ENCODE measurements around the gene SSX4B. TPM values are rescaled to one million over a fixed set of nuclear protein-coding genes. Genes with fewer than 3 reads are reported as not detected.
"Not testable (repeated sequence)": the region's sequence is repeated elsewhere in the genome, so short reads cannot be mapped to it uniquely, and the experiment has no call there.

Gene SSX4B, protein sequence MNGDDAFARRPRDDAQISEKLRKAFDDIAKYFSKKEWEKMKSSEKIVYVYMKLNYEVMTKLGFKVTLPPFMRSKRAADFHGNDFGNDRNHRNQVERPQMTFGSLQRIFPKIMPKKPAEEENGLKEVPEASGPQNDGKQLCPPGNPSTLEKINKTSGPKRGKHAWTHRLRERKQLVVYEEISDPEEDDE
- polyA plus RNA-seq (2013, experiment 1 of 2), result not detected
- not detected for polyA plus RNA-seq (2013, experiment 2 of 2)

DNA sequence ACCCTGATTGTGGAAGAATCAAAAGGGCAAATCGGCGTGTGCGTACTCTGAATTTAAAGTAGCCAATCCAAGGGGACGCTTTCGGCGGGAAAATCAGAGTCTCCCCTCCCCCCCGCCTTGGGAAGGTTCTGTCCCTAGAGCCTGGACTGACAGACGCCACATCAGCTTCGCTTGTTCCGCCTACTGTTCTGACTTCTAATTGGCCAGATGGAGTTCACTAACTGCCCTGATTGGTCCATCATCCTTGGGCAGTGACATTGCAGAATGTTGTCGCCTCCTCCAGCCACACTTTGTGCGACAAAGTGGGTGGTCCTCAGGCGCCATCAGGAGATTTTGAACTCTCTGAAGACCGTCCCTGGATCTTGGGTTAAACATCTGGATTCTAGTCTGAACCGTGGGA is at the start of gene SSX4B:
SSX4B (minus strand) TSS at position 101 of the 400 bp plus-strand sequence. CDS start 588 bp downstream, outside the sequence.
- WGBS, 2 experiments (ENCODE audit: insufficient coverage in 2 of 2), result no CpG with 5 or more reads among the region's 15 CpGs
- not testable (repeated sequence) for H3K36me3 ChIP-seq (ENCODE audit: control insufficient read depth, insufficient read depth, low read length); H3K4me1 ChIP-seq (ENCODE audit: control insufficient read depth, insufficient read depth, low read length, poor library complexity, severe bottlenecking); H3K27ac ChIP-seq (ENCODE audit: low read depth, low read length, severe bottlenecking); H3K9me3 ChIP-seq (ENCODE audit: control insufficient read depth, low read length); H3K4me3 ChIP-seq (ENCODE audit: extremely low read depth, insufficient read depth, low read length, poor library complexity, severe bottlenecking)

DNA sequence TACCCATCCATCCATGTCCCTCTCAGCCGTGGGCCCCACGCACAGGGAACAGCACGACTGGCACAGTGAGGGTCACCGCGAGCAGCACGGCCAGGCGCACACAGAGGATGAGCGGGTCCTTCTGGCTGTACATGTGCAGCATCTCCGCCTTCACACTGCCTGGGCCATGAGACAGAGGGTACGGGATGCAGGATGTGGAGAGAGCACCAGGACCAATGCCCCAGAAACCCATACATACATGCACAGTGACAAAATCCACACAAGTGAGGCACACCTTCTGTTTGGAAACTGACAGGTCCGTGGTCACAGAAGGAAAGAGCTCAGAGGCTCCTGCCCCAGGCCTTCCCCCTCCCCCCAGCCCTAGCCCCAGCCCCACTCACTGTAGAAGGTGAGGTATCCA is 48.8 kb upstream of the SSX4B start:
- H3K9me3 ChIP-seq (ENCODE audit: control insufficient read depth, low read length), result no peaks in the 10 kb centered on the region
- H3K4me3 ChIP-seq (ENCODE audit: extremely low read depth, insufficient read depth, low read length, poor library complexity, severe bottlenecking), result no peak overlapping the region
- H3K27ac ChIP-seq (ENCODE audit: low read depth, low read length, severe bottlenecking), result no peak overlapping the region
- H3K4me1 ChIP-seq (ENCODE audit: control insufficient read depth, insufficient read depth, low read length, poor library complexity, severe bottlenecking), result no peaks in the 10 kb centered on the region
- WGBS, 2 experiments (ENCODE audit: insufficient coverage in 2 of 2), result 100% methylated on average over 2 of the region's 11 CpGs; no CpG with 5 or more reads in 1 of the 2 experiments
- H3K36me3 ChIP-seq (ENCODE audit: control insufficient read depth, insufficient read depth, low read length), result no peaks in the 10 kb centered on the region

DNA sequence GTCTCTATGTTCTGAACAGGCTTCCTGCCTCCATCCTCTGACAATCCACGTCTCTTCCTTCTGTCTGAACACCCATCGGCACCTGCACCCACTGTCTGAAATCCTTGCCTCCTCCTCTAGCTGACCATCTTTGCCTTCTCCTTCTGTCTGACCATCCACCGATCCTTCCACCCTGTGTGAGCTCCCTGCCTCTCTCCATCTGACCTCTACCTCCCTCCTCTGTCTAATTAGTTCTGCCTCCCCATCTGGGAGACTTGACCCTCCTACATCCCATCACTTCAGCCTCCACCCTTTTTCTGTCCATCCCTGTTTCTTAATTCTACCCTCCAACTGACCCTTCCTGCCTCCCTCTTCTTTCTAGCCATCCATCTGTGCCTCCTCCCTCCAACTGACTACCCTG is 48.3 kb upstream of the SSX4B start:
- no peak overlapping the region for H3K27ac ChIP-seq (ENCODE audit: low read depth, low read length, severe bottlenecking)
- WGBS, 2 experiments (ENCODE audit: insufficient coverage in 2 of 2), result 86 to 100% methylated on average over 1 of the region's 3 CpGs
- no peaks in the 10 kb centered on the region for H3K4me1 ChIP-seq (ENCODE audit: control insufficient read depth, insufficient read depth, low read length, poor library complexity, severe bottlenecking)
- H3K36me3 ChIP-seq (ENCODE audit: control insufficient read depth, insufficient read depth, low read length), result no peaks in the 10 kb centered on the region
- H3K9me3 ChIP-seq (ENCODE audit: control insufficient read depth, low read length), result no peaks in the 10 kb centered on the region
- H3K4me3 ChIP-seq (ENCODE audit: extremely low read depth, insufficient read depth, low read length, poor library complexity, severe bottlenecking), result no peak overlapping the region

DNA sequence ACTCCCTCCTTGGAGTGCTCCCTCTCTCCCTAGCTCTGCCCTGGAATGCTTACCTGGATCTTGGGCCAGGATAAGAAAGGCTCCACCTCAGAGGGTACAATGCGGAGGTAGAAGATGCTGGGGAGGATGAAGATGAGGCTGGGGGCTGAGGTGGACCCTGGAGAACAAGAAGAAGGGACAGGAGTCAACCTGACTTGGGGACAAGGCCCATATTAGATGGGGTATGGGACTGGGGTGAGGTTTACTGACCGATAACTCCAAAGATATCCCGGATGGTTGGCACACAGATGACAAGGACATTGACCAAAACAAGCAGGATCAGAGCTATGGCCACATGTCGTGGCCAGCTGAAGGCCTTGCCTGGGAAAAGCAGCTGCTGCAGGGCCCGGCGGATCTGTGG is 47.7 kb upstream of the SSX4B start:
- Histone ChIP-seq H3K36me3 (ENCODE audit: control insufficient read depth, insufficient read depth, low read length) (no peaks in the 10 kb centered on the region), H3K4me1 (ENCODE audit: control insufficient read depth, insufficient read depth, low read length, poor library complexity, severe bottlenecking) (no peaks in the 10 kb centered on the region), H3K4me3 (ENCODE audit: extremely low read depth, insufficient read depth, low read length, poor library complexity, severe bottlenecking) (no peak overlapping the region), H3K27ac (ENCODE audit: low read depth, low read length, severe bottlenecking) (no peak overlapping the region), H3K9me3 (ENCODE audit: control insufficient read depth, low read length) (no peaks in the 10 kb centered on the region)
- 90 to 98% methylated on average over 2 to 4 of the region's 6 CpGs for WGBS, 2 experiments (ENCODE audit: insufficient coverage in 2 of 2)

DNA sequence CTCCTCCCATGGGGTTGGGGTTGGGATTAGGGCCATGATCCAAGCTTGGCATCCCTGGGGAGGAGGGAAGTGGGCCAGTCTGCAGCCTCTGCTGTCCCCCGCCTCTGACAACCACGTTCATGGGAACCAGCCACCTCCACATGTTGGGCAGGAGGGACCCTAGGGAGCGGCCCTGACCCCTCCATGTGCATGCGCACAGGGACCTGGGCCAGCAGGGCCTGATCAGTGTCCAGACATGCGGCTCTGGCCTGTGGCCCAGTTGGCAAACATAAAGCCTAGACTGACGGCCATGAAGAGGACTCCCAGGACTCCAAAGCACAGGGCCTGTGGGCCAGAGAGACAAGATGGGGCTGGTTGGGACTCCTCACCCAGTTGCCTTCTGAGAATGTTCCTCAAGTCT is 47.0 kb upstream of the SSX4B start:
- Histone ChIP-seq H3K4me3 (ENCODE audit: extremely low read depth, insufficient read depth, low read length, poor library complexity, severe bottlenecking) (no peak overlapping the region), H3K9me3 (ENCODE audit: control insufficient read depth, low read length) (no peaks in the 10 kb centered on the region), H3K27ac (ENCODE audit: low read depth, low read length, severe bottlenecking) (no peak overlapping the region), H3K36me3 (ENCODE audit: control insufficient read depth, insufficient read depth, low read length) (no peaks in the 10 kb centered on the region), H3K4me1 (ENCODE audit: control insufficient read depth, insufficient read depth, low read length, poor library complexity, severe bottlenecking) (no peaks in the 10 kb centered on the region)
- WGBS, 2 experiments (ENCODE audit: insufficient coverage in 2 of 2), result 83% methylated on average over 1 of the region's 6 CpGs; no CpG with 5 or more reads in 1 of the 2 experiments

DNA sequence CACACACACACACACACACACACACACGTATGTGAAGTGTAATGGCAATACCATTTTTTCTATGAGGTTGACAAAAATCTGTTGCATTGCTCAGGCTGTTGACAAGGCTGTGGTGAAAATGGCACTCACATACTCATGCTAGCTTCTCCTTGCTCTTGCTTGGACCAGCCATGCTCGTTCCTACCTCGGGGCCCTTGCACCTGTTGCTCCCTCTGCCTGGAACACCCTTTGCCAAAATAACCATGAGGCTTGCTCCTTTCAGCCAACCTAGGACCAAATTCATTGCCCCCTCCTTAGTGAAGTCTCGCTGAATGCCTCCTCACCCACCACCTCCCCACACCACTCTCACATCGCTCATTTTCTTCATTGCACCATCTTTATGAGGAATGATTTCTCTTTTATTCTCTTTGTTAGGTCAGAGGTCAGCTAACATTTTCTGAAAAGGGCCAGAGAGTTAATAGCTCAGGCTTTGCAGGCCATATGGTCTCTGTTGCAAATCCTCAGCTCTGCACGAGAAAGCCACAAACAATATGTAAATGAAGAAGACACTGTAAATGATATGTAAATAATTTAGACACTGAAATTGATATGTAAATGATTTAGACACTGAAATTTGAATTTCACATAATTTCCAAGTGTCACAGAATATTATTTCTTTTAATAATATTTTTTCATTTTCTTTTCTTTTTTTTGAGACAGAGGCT is 45.0 kb upstream of the SSX4B start:
- Histone ChIP-seq H3K4me1 (ENCODE audit: control insufficient read depth, insufficient read depth, low read length, poor library complexity, severe bottlenecking) (no peaks in the 10 kb centered on the region), H3K9me3 (ENCODE audit: control insufficient read depth, low read length) (no peaks in the 10 kb centered on the region), H3K27ac (ENCODE audit: low read depth, low read length, severe bottlenecking) (no peak overlapping the region), H3K4me3 (ENCODE audit: extremely low read depth, insufficient read depth, low read length, poor library complexity, severe bottlenecking) (no peak overlapping the region), H3K36me3 (ENCODE audit: control insufficient read depth, insufficient read depth, low read length) (no peaks in the 10 kb centered on the region)
- 93% methylated on average over 3 of the region's 6 CpGs; no CpG with 5 or more reads in 1 of the 2 experiments for WGBS, 2 experiments (ENCODE audit: insufficient coverage in 2 of 2)

DNA sequence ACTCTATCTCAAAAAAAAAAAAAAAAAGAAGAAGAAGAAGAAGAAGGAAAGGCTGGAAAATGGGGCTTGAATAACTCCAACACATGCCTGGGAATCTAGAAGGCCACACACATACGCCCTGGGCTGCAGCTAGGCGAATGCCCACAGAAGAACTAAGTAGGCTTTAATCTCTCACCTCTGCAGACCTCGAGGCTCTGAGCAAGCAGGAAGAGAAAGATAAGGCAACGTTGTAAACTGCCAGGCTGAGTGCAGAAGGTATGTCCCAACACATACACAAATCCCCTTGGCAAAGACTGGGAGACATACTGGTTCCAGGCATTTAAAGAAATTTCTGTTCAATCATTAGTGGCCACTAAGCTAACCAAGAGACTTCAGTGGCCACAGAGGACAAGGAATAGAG is 39.9 kb upstream of the SSX4B start:
- Histone ChIP-seq H3K9me3 (ENCODE audit: control insufficient read depth, low read length) (no peaks in the 10 kb centered on the region), H3K4me3 (ENCODE audit: extremely low read depth, insufficient read depth, low read length, poor library complexity, severe bottlenecking) (no peak overlapping the region), H3K36me3 (ENCODE audit: control insufficient read depth, insufficient read depth, low read length) (no peaks in the 10 kb centered on the region), H3K4me1 (ENCODE audit: control insufficient read depth, insufficient read depth, low read length, poor library complexity, severe bottlenecking) (no peaks in the 10 kb centered on the region), H3K27ac (ENCODE audit: low read depth, low read length, severe bottlenecking) (no peak overlapping the region)
- no CpG with 5 or more reads among the region's 4 CpGs for WGBS, 2 experiments (ENCODE audit: insufficient coverage in 2 of 2)

DNA sequence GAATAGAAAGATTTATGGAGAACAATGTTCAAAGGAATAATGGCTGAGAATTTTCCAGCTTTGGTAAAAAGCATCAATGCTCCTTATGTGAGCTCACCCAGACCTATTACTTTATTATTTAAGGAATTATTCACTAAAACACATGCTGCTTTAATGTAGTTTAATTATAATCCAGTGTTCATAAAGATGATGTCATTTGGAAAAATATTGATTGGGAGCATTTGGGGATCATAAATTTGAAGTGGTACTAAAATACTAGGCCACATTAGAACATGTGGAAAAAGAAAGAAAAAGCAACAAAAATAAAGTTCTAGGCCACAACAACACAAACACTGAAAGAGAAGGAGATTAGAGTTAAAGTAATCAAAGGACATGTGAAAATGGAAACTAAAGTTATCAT is 38.3 kb upstream of the SSX4B start:
- no peaks in the 10 kb centered on the region for H3K36me3 ChIP-seq (ENCODE audit: control insufficient read depth, insufficient read depth, low read length)
- H3K9me3 ChIP-seq (ENCODE audit: control insufficient read depth, low read length), result no peaks in the 10 kb centered on the region
- no peak overlapping the region for H3K4me3 ChIP-seq (ENCODE audit: extremely low read depth, insufficient read depth, low read length, poor library complexity, severe bottlenecking)
- no peak overlapping the region for H3K27ac ChIP-seq (ENCODE audit: low read depth, low read length, severe bottlenecking)
- H3K4me1 ChIP-seq (ENCODE audit: control insufficient read depth, insufficient read depth, low read length, poor library complexity, severe bottlenecking), result no peaks in the 10 kb centered on the region

DNA sequence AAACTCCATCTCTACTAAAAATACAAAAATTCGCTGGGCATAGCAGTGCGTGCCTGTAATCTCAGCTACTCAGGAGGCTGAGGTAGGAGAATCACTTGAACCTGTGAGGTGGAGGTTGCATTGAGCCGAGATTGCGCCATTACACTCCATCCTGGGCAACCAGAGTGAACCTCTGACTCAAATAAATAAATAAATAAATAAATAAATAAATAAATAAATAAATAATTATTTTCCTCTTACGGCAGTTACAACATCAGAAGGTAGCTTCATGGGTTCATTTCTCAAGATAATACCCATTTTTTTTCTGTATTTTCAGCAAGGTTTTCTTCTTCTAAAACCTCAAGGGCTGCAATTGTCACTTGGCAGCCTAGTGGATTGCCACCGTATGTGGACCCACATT is 35.4 kb upstream of the SSX4B start:
- WGBS, 2 experiments (ENCODE audit: insufficient coverage in 2 of 2), result 100% methylated on average over 2 of the region's 6 CpGs; no CpG with 5 or more reads in 1 of the 2 experiments

DNA sequence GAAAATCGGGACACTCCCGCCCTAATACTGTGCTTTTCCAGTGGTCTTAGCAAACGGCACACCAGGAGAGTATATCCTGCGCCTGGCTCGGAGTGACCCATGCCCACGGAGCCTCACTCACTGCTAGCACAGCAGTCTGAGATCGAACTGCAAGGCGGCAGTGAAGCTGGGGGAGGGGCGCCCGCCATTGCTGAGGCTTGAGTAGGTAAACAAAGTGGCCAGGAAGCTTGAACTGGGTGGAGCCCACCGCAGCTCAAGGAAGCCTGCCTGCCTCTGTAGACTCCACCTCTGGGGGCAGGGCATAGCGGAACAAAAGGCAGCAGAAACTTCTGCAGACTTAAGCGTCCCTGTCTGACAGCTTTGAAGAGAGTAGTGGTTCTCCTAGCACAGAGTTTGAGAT is 22.0 kb upstream of the SSX4B start:
- H3K4me3 ChIP-seq (ENCODE audit: extremely low read depth, insufficient read depth, low read length, poor library complexity, severe bottlenecking); H3K36me3 ChIP-seq (ENCODE audit: control insufficient read depth, insufficient read depth, low read length); H3K4me1 ChIP-seq (ENCODE audit: control insufficient read depth, insufficient read depth, low read length, poor library complexity, severe bottlenecking); H3K27ac ChIP-seq (ENCODE audit: low read depth, low read length, severe bottlenecking); H3K9me3 ChIP-seq (ENCODE audit: control insufficient read depth, low read length): not testable (repeated sequence)
- WGBS, 2 experiments (ENCODE audit: insufficient coverage in 2 of 2), result 75% methylated on average over 2 of the region's 13 CpGs; no CpG with 5 or more reads in 1 of the 2 experiments

More for the DNA sequence above, 35.4 kb upstream of the SSX4B start:
- H3K4me3 ChIP-seq (ENCODE audit: extremely low read depth, insufficient read depth, low read length, poor library complexity, severe bottlenecking); H3K4me1 ChIP-seq (ENCODE audit: control insufficient read depth, insufficient read depth, low read length, poor library complexity, severe bottlenecking); H3K9me3 ChIP-seq (ENCODE audit: control insufficient read depth, low read length); H3K27ac ChIP-seq (ENCODE audit: low read depth, low read length, severe bottlenecking); H3K36me3 ChIP-seq (ENCODE audit: control insufficient read depth, insufficient read depth, low read length): not testable (repeated sequence)

DNA sequence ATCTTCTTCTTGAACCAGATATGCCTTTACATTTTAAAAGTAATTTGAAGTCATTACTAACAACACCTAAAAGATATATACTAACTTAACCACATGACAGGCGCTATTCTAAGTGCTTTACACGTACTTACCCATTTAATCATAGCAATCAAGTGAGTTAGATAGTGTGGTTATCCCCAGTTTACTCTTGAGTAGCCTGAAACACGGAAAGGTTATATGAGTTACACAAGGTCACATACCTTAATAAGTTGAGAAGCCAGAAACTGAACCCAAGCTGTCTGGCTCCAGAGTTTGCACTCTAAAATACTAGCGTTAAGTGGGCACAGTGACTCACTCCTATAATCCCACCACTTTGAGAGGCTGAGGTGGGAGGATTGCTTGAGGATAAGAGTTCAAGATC is 18.4 kb upstream of the SSX4B start:
- H3K36me3 ChIP-seq (ENCODE audit: control insufficient read depth, insufficient read depth, low read length); H3K4me3 ChIP-seq (ENCODE audit: extremely low read depth, insufficient read depth, low read length, poor library complexity, severe bottlenecking); H3K27ac ChIP-seq (ENCODE audit: low read depth, low read length, severe bottlenecking); H3K4me1 ChIP-seq (ENCODE audit: control insufficient read depth, insufficient read depth, low read length, poor library complexity, severe bottlenecking); H3K9me3 ChIP-seq (ENCODE audit: control insufficient read depth, low read length): not testable (repeated sequence)
- WGBS, 2 experiments (ENCODE audit: insufficient coverage in 2 of 2), result no CpG with 5 or more reads among the region's 4 CpGs
